DMS79 treated with DMSO at 0.1 percent for 48 hours (cell line): ENCODE results near the gene ACOT11.
"Not testable (repeated sequence)": the region's sequence is repeated elsewhere in the genome, so short reads cannot be mapped to it uniquely, and the experiment has no call there.

Experiments used
- DNase-seq: peaks from one replicate; lab custom pipeline; 2025; lab: John Stamatoyannopoulos, UW

The ACOT11 gene

GRCh38 chr1:54608566-54609230, 60.7 kb downstream of the ACOT11 start:
- DNase-seq = no peak

GRCh38 chr1:54609301-54609921, 61.4 kb downstream of the ACOT11 start:
- no peak for DNase-seq

GRCh38 chr1:54610048-54610447, 62.0 kb downstream of the ACOT11 start:
- DNase-seq = no peak

- no peak for DNase-seq
Measured at GRCh38 chr1:54610601-54611580, 62.9 kb downstream of the ACOT11 start.

GRCh38 chr1:54611621-54612020, 63.6 kb downstream of the ACOT11 start:
- no peak for DNase-seq

GRCh38 chr1:54614024-54614423, 66.0 kb downstream of the ACOT11 start:
- DNase-seq = no peak

- no peak for DNase-seq
Measured at GRCh38 chr1:54614563-54614962, 66.5 kb downstream of the ACOT11 start.

GRCh38 chr1:54615531-54616279, 67.7 kb downstream of the ACOT11 start:
- DNase-seq = no peak

- DNase-seq = no peak
Measured at GRCh38 chr1:54619749-54620148, 71.7 kb downstream of the ACOT11 start.

- DNase-seq = no peak
Measured at GRCh38 chr1:54623216-54624007, 75.4 kb downstream of the ACOT11 start, which contains the start of gene FAM151A. Gene FAM151A (minus strand): TSS chr1:54623525. CDS start chr1:54623395, 130 bp downstream.

GRCh38 chr1:54624466-54625464, 76.7 kb downstream of the ACOT11 start:
- no peak for DNase-seq

- no peak for DNase-seq
Measured at GRCh38 chr1:54627196-54627595, 79.2 kb downstream of the ACOT11 start.

GRCh38 chr1:54635804-54636203, 87.8 kb downstream of the ACOT11 start:
- not testable (repeated sequence) for DNase-seq

- not testable (repeated sequence) for DNase-seq
Measured at GRCh38 chr1:54636461-54637446, 88.7 kb downstream of the ACOT11 start.

- no peak for DNase-seq
Measured at GRCh38 chr1:54640361-54640760, 92.3 kb downstream of the ACOT11 start.

- no peak for DNase-seq
Measured at GRCh38 chr1:54640863-54641836, 93.1 kb downstream of the ACOT11 start, which contains the start of gene MROH7. Gene MROH7 (plus strand): TSS chr1:54641786. CDS start chr1:54652927, 11,141 bp downstream.

GRCh38 chr1:54643736-54644135, 95.7 kb downstream of the ACOT11 start:
- no peak for DNase-seq
